Mucosa of gallbladder (tissue), 1 donor: ENCODE data around the gene TRAF3IP1. TPM values are rescaled to one million over a fixed set of nuclear protein-coding genes. Genes with fewer than 3 reads are reported as not detected.
"Not testable (repeated sequence)": the region's sequence is repeated elsewhere in the genome, so short reads cannot be mapped to it uniquely, and the experiment has no call there.

Experiments used
- DNase-seq: peaks from one replicate; pipeline ENCODE4 v3.0.0-alpha.2; 2020; ENCODE audit warnings: low spot score
- total RNA-seq: library from RNA; stranded (reverse); gene quantifications from one replicate; pipeline ENCODE4 v1.2.1, GENCODE V29; 2021
- donor health status: DM: no; HTN: no; CAD: no.

Gene TRAF3IP1
- total RNA-seq, 1 donor from 2014 or later, result 25.6 TPM

DNA sequence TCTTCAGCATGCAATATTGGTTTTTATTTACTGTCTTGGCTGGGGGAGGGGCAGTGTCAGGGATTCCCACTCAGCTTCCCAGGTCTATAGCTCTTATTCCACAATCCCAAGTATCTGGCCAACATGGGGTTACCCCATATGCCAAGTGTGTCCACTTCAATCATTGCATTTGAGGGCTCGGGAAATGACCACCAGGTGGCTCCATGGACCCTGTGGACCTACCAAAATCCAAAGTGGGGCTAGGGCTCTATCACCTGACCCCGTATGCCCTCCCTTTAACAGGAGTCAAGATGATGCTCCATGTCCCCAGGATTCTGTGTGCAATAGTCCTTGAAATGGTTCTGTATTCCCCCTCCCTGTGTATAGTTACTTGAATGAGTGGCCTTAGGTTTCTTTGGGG, 12.1 kb upstream of the TRAF3IP1 start:
- no peak for DNase-seq

DNA sequence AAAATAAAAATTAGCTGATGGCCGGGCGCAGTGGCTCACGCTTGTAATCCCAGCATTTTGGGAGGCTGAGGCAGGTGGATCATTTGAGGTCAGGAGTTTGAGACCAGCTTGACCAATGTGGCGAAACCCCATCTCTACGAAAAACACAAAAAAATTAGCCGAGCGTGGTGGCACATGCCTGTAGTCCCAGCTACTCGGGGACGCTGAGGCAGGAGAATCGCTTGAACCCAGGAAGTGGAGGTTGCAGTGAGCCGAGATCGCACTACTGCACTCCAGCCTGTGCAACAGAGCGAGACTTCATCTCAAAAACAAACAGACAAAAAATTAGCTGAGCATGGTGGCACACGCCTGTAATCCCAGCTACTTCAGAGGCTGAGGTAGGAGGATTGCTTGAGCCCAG, 9.6 kb upstream of the TRAF3IP1 start:
- DNase-seq, result not testable (repeated sequence)

- DNase-seq, result no peak
Observed at GRCh38 chr2:238313289-238313990, 6.9 kb upstream of the TRAF3IP1 start.

GRCh38 chr2:238313991-238314350, 6.3 kb upstream of the TRAF3IP1 start:
- no peak for DNase-seq

DNA sequence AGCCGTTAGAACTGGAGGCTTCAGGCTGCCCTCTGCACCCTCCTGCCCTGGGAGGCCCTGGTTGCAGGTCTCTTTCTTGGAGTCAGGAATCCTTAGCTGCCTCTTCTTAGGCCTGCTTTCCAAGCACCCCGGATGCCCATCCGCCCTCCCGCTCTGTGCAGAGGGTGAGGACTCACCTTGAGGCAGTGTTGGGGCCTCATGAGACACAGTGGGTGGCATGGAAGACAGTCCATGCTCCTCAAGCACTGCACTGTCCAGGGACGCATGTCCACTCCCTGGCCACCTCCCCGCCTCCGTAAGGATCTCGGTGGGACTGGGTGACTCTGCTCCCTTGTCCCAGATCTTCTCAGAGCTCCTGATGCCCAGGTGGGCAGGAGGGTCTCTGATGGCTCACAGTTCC, 5.7 kb upstream of the TRAF3IP1 start:
- DNase-seq, result no peak

DNA sequence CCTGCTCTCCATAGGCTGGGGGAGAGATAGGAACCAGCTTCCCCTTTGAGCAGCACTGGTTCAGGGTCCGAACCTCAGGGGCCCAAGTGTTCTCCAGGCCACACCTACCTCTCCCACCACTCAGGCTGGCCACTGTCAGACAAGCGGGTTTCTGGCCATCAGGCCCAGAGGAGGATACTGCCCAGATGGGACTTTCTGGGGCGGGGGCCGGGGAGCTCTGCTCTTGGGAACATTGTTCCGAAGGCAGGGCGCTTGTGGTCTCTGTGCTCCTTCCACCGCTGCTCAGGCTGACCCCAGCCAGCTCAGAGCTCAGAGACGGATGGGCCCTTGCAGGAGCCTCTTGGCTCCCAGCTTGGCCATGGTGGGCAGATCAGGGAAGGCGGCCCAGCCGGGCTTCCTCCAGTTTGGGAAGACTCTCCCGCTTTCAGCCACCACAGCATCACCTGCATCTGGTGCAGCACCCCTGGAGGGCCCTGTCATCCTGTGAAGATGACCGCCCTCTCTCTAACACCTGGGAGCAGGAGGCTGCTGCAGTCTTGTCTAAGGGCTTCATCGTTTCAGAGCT, 5.2 kb upstream of the TRAF3IP1 start:
- DNase-seq, result no peak

- no peak for DNase-seq
Observed at GRCh38 chr2:238320648-238321281, 447 bp downstream of the TRAF3IP1 start.

DNA sequence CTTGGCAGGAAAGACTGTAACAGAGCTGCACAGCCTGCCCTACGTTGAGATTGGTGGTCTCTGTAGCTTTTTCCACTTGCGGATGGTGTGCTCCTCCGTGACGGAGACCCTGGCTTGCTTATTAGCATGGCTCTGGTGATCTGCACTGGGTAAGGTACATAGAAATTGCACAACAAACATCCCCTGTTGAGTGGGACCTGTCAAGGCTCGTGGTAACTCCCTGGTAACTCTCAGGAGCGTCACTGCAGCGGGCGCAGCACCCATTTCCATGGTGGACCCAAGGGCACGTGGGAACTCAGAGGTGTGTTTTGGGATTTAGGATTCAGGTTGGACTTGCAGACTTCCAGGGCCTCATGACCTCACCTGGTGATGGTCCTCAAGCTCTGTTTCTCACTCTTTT, 1.1 kb downstream of the TRAF3IP1 start:
- DNase-seq, result no peak

DNA sequence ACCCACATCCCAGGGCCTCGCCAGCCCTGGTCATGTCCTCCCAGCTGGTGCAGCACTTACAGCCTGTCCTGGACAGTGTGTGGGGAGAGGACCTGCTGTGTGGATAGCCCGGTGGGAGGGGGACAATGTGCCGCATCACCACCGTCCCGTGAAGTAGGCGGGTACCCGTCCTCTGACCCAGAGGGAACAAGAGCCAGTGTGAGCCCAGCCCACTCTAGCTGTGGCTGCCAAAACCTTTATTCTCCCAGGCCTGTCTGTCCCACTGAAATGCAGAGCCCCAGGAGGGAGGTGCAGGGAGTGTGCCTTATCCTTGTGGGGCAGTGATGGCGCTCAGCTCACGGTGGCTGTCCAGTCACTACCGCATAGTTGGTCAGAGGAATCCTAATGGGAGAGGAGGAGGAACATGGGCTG, 1.7 kb downstream of the TRAF3IP1 start:
- DNase-seq, result no peak

DNA sequence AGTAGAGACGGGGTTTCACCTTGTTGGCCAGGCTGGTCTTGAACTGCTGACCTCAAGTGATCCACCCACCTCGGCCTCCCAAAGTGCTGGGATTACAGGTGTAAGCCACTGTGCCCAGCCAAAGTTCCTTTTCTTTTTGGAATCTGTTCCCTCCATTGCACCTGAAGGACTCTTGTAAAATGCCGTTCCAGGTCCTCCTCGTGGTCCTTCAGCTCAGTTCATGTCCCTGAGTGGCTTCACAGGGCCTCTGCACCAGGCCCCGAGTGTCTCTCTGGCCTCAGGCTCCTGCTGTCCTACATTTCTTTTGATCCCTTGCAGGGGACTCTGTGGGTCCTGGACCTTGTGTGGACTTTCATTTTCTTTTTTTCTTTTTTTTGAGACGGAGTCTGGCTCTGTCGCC, 3.9 kb downstream of the TRAF3IP1 start:
- not testable (repeated sequence) for DNase-seq

DNA sequence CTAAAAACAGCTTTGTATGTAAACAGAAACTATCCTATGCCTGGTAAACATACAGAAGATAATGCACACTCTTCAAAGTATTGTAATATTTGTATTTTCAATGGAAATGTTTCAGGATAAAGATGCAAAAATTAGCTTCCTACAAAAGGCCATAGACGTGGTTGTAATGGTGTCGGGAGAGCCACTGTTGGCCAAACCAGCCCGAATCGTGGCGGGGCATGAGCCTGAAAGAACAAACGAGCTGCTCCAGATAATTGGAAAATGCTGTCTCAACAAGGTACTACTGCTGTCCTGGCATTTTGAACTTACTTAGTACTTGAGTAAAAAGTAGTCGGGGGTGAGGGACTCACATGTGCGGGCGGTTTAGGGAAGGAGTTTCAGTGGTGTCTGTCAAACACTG, 5.4 kb downstream of the TRAF3IP1 start:
- DNase-seq, result no peak

DNA sequence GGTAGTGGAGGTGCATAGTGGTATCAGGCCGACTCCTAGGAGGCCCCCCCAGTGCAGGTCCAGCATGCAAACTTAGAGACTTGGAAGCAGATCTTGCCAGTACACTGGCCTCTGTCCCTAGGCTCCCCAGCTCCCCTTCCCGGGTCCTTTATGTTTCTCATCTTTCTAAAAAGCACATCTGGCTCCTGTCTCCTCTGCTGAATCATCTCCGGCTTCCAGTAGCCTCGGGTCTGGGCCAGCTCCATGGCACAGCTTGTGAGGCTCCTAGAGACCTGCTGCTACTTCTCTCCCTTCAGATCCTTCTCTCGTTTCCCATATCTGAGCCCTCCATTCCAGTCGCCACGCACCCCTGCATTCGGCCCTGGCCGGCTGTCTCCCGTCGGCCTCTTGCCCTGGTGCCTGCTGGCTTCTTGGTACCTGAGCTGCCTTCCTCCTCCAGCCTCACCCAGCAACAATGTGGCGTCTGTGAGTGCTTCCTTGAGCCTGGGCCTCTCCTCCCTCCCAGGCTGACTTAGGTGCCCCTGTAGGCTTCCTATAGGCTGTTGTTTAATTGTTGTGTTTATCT, 6.6 kb downstream of the TRAF3IP1 start:
- no peak for DNase-seq

DNA sequence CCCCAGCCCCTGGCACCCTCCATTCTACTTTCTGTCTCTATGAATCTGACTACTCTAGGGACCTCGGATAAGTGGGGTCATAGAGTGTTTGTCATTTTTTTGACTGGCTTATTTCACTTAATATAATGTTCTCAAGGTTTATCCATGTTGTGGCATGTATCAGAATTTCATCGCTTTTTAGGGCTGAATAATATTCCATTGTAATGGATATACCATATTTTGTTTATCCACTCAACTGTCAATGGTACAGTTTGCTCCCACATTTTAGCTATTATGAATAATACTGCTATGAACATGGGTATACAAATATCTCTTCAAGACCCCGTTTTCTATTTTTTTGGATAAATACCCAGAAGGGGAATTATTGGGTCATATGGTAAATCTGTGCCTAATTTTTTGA, 7.4 kb downstream of the TRAF3IP1 start:
- DNase-seq, result no peak

GRCh38 chr2:238330391-238330790, 10.1 kb downstream of the TRAF3IP1 start:
- DNase-seq, result no peak

DNA sequence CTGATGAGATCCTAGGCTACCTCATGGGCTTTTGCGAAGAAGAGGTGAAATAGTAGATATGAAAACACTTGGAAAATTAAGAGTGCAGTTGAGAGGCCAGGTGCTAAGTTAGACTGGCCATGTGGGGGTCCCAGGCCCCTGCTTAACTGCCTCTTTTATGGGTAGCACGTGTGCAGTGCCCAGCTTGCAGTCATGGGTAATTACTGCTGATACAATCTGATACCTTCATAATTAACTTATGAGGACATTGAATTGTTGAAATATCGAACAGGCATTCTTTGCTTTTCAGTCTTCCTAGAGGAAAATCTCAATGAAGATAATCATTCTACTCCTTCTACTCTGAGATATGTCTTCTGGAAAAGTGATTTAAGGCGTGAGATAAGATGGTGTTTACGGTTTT, 11.6 kb downstream of the TRAF3IP1 start:
- DNase-seq, result no peak

DNA sequence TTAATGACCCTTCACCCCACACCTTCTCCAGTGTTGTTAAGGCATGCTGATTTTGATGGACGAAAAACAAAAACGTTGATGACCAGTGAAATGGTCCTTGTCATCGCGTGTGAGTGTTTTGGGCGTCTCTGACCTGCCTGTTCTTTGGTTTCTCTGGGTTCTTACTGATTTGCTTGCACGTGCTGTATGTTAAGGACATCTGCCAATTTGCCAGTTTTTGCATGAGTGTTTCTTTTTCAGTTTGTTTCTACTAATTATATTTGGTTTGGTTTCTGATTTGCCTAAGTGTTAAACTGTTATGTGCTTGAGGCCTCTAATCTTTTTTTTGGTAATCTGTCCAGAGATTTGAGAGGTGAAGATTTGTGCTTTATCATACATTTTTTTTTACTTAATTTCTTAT, 14.6 kb downstream of the TRAF3IP1 start:
- no peak for DNase-seq

GRCh38 chr2:238335591-238335990, 15.3 kb downstream of the TRAF3IP1 start:
- not testable (repeated sequence) for DNase-seq

GRCh38 chr2:238336151-238336550, 15.8 kb downstream of the TRAF3IP1 start:
- no peak for DNase-seq

GRCh38 chr2:238336793-238337444, 16.6 kb downstream of the TRAF3IP1 start:
- no peak for DNase-seq

- no peak for DNase-seq
Observed at GRCh38 chr2:238337846-238338245, 17.5 kb downstream of the TRAF3IP1 start.

DNA sequence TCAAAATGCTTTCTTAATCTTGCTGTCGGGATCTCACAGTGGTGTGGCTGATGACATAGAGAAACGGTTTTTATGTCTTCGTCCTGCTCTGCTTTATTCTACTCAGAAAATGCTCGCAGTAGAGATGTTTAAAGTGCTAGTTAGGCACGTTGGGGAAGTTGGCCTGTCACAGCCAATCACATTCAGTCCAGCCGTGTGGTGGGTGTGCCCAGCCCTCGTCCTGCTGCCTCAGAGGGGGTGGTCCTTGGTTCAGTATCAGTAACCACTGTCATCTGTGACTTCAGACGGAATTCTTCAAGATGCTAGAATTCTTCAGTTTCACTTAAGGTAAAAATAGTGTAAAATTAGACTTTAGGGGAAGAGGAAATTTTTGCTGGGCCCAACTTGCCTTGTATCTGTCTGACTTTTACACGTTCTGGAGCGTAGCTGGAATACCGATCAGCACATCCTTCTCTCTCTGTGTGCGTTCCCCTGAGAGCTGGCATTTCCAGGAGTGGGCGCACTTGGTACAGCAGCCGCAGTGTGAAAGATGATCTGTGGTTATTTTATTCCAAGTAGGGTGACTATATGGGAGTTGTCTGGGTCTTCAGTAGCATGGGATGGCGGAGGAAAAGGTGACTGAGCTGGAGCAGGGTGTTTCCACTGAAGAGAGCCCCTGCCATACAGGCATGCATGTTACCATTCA, 18.5 kb downstream of the TRAF3IP1 start:
- no peak for DNase-seq

DNA sequence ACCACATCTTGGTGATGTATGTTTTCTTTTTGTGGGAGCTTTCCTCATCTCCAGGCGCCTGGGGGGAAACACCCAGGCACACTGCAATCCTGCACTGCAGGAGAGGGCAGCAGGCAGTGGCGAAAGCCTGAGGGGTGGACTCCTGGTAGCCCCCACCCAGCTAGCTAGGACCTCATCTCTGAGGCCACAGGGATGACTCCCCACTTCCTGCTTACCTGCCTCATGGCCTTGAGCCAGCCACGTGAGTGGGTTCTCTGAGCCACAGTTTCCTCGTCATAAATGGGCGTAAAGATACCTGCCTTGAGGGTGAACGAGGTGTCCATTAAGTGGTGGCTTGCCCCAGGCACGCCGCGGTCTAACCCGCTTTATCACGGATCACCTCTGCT, 19.1 kb downstream of the TRAF3IP1 start:
- no peak for DNase-seq
